ENCODE measurements around the gene LTA4H. TPM values are rescaled to one million over a fixed set of nuclear protein-coding genes. Genes with fewer than 3 reads are reported as not detected.

The LTA4H gene
- total and polyA plus RNA-seq, 2 of the 4 experiments (the other 2 are of a cell fraction), result 41.0 to 43.3 TPM

- no peaks in the 10 kb centered on the region for H4K20me1 ChIP-seq (ENCODE audit: insufficient read depth, low read length)
- no CpG with 5 or more reads among the region's 2 CpGs for WGBS, 2 experiments (ENCODE audit: extremely low coverage in 2 of 2, insufficient read length in 1 of 2)
- no TSS peak for BruUV-seq (replicated peaks)
- intact Hi-C loops (cut with micrococcal nuclease), result no loop called here
- dilution Hi-C loops (cut with HindIII; ENCODE audit: low sequenced_read_pairs, unreplicated experiment), result no loop called here
- H3K4me3 ChIP-seq (ENCODE audit: insufficient read depth, low read depth, low read length), result no peak overlapping the region
- no peak overlapping the region for H3K4ac ChIP-seq (ENCODE audit: low read depth, low read length)
- H2BK120ac ChIP-seq (ENCODE audit: low read depth, low read length), result no peak overlapping the region
- no peaks in the 10 kb centered on the region for H3K79me1 ChIP-seq (ENCODE audit: low read depth in 1 of 2, low read length in 2 of 2)
- H2AK5ac ChIP-seq (ENCODE audit: low read depth, low read length), result no peak overlapping the region
- H3K23ac ChIP-seq (ENCODE audit: low read depth, low read length), result no peak overlapping the region
- no peak overlapping the region for H3K27ac ChIP-seq (ENCODE audit: insufficient read depth, low read length)
- H3K9me3 ChIP-seq (ENCODE audit: control insufficient read depth, insufficient read depth, low read length), result no peaks in the 10 kb centered on the region
- no peak overlapping the region for H3K56ac ChIP-seq (ENCODE audit: extremely low read depth, insufficient read depth, low read length)
- H3K4me1 ChIP-seq (ENCODE audit: control insufficient read depth, insufficient read depth, low read length), result no peaks in the 10 kb centered on the region
- H3K18ac ChIP-seq (ENCODE audit: low read depth, low read length), result no peak overlapping the region
- H4K91ac ChIP-seq (ENCODE audit: insufficient read depth, low read depth, low read length), result no peak overlapping the region
- no peak for TF ChIP-seq MAFK (IDR thresholded peaks at IDR 0.05; ENCODE audit: low read depth, low read length)
- TF ChIP-seq RFX5 (IDR thresholded peaks at IDR 0.05; ENCODE audit: low read depth, low read length), result no peak
- no peak for TF ChIP-seq NFE2L2 (IDR thresholded peaks at IDR 0.05; ENCODE audit: low read depth, low read length)
- TF ChIP-seq BHLHE40 (IDR thresholded peaks at IDR 0.05; ENCODE audit: low read depth, low read length), result no peak
- TF ChIP-seq FOS (IDR thresholded peaks at IDR 0.05; ENCODE audit: low read depth, low read length), result no peak
- TF ChIP-seq MAZ (IDR thresholded peaks at IDR 0.05; ENCODE audit: borderline replicate concordance, low read depth, low read length), result no peak
- no peak for TF ChIP-seq CEBPB (IDR thresholded peaks at IDR 0.05; ENCODE audit: low read depth, low read length)
- TF ChIP-seq USF2 (IDR thresholded peaks at IDR 0.05; ENCODE audit: low read depth, low read length), result no peak
- no peak overlapping the region for H2BK20ac ChIP-seq (ENCODE audit: low read depth, low read length)
- no peak overlapping the region for H2AK9ac ChIP-seq (replicated peaks; ENCODE audit: low read depth, low read length, poor library complexity)
- no peaks in the 10 kb centered on the region for H3K36me3 ChIP-seq (ENCODE audit: control insufficient read depth, insufficient read depth, low read length)
- no peak overlapping the region for H2AFZ ChIP-seq (replicated peaks; ENCODE audit: low read length, poor library complexity)
- H3K4me2 ChIP-seq (ENCODE audit: low read depth, low read length), result no peak overlapping the region
- ChIA-PET CTCF (interaction anchor here (0.7 kb wide), 1 partner anchor 140 kb away, joined by 4 read pairs; no protein-coding TSS in a partner anchor), POLR2A (ENCODE audit: unreplicated experiment) (no interaction called here)
- in situ Hi-C loops (cut with MboI; ENCODE audit: low sequenced_read_pairs), result no loop called here
- H4K8ac ChIP-seq (ENCODE audit: low read depth in 2 of 2, low read length in 2 of 2), result no peak overlapping the region
- peaks cover 3% of the 10 kb centered on the region; the same call in 1 of the 2 replicates for H3K9me1 ChIP-seq (ENCODE audit: insufficient read depth, low read length)
- H3K27me3 ChIP-seq (ENCODE audit: control insufficient read depth, insufficient read depth, low read length), result peaks cover 14% of the 10 kb centered on the region
- no peak overlapping the region for H2BK15ac ChIP-seq (ENCODE audit: low read depth, low read length)
- H3K14ac ChIP-seq (replicated peaks; ENCODE audit: low read depth, low read length), result no peak overlapping the region
- DNase-seq (no peak), ATAC-seq (ENCODE audit: low read depth) (no peak)
- H2BK5ac ChIP-seq (ENCODE audit: low read depth, low read length, poor library complexity, severe bottlenecking), result no peak overlapping the region
- H4K5ac ChIP-seq (ENCODE audit: low read depth, low read length), result no peak overlapping the region
- H3K9ac ChIP-seq (ENCODE audit: low read depth, low read length), result no peak overlapping the region
These were observed 40.2 kb upstream of the LTA4H start for GRCh38 chr12:96075560-96075959.

All from IMR-90 (cell line).